ENCODE measurements around the gene EDAR. TPM values are rescaled to one million over a fixed set of nuclear protein-coding genes. Genes with fewer than 3 reads are reported as not detected.

The EDAR gene
- total RNA-seq, 1 experiment from 2014 or later: not detected

DNA sequence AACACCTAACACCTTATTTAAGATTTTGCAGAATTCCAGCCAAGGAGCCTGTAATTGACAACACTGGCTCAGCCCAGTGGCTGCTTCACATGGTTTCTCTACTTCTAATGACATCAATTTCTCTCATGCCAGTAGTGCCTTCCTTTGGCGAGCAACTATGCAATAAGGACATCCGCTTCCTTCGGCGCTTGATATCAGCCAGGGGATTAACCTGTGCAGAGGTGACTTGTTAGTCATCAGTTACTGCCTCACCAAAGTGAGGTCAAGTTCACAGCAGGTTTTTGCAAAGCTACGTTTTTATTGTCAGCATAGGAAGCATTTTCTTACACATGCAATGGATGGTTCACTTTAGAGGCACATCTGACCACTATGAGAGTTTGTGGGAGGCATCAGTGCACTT, 24.0 kb upstream of the EDAR start:
- no peaks in the 10 kb centered on the region for H3K36me3 ChIP-seq (ENCODE audit: insufficient read depth, low read length)
- no peak overlapping the region for H2AFZ ChIP-seq (ENCODE audit: low read length)
- DNase-seq: no peak
- H3K4me3 ChIP-seq (ENCODE audit: low read length): no peak overlapping the region
- no peak overlapping the region for H3K9ac ChIP-seq (ENCODE audit: low read length)
- H3K9me3 ChIP-seq (ENCODE audit: low read length): no peaks in the 10 kb centered on the region
- no peaks in the 10 kb centered on the region for H3K9me2 ChIP-seq (replicated peaks; ENCODE audit: insufficient read depth, low read length)
- no peaks in the 10 kb centered on the region for H3K27me3 ChIP-seq (ENCODE audit: low read length)
- H3K79me2 ChIP-seq (ENCODE audit: low read length): no peaks in the 10 kb centered on the region
- no peak overlapping the region for H3K27ac ChIP-seq (ENCODE audit: low read length)
- no peaks in the 10 kb centered on the region for H4K20me1 ChIP-seq (ENCODE audit: insufficient read depth, low read depth, low read length)
- H3K4me1 ChIP-seq (ENCODE audit: low read length): no peaks in the 10 kb centered on the region
- no peak overlapping the region for H3K4me2 ChIP-seq (ENCODE audit: low read depth, low read length, poor library complexity, severe bottlenecking)

- no peaks in the 10 kb centered on the region for H3K36me3 ChIP-seq (ENCODE audit: insufficient read depth, low read length)
- no peaks in the 10 kb centered on the region for H3K9me3 ChIP-seq (ENCODE audit: low read length)
- H2AFZ ChIP-seq (ENCODE audit: low read length): no peak overlapping the region
- H3K4me3 ChIP-seq (ENCODE audit: low read length): no peak overlapping the region
- H4K20me1 ChIP-seq (ENCODE audit: insufficient read depth, low read depth, low read length): no peaks in the 10 kb centered on the region
- no peaks in the 10 kb centered on the region for H3K9me2 ChIP-seq (replicated peaks; ENCODE audit: insufficient read depth, low read length)
- no peak overlapping the region for H3K4me2 ChIP-seq (ENCODE audit: low read depth, low read length, poor library complexity, severe bottlenecking)
- no peak for DNase-seq
- no peaks in the 10 kb centered on the region for H3K27me3 ChIP-seq (ENCODE audit: low read length)
- no peak overlapping the region for H3K27ac ChIP-seq (ENCODE audit: low read length)
- H3K4me1 ChIP-seq (ENCODE audit: low read length): no peaks in the 10 kb centered on the region
- H3K9ac ChIP-seq (ENCODE audit: low read length): no peak overlapping the region
- no peaks in the 10 kb centered on the region for H3K79me2 ChIP-seq (ENCODE audit: low read length)
These were observed 21.0 kb upstream of the EDAR start for GRCh38 chr2:109009920-109010610.

- H3K9me2 ChIP-seq (replicated peaks; ENCODE audit: insufficient read depth, low read length): no peaks in the 10 kb centered on the region
- H4K20me1 ChIP-seq (ENCODE audit: insufficient read depth, low read depth, low read length): no peaks in the 10 kb centered on the region
- H3K79me2 ChIP-seq (ENCODE audit: low read length): no peaks in the 10 kb centered on the region
- no peak overlapping the region for H3K27ac ChIP-seq (ENCODE audit: low read length)
- no peaks in the 10 kb centered on the region for H3K27me3 ChIP-seq (ENCODE audit: low read length)
- no peaks in the 10 kb centered on the region for H3K9me3 ChIP-seq (ENCODE audit: low read length)
- H3K4me1 ChIP-seq (ENCODE audit: low read length): no peaks in the 10 kb centered on the region
- H2AFZ ChIP-seq (ENCODE audit: low read length): no peak overlapping the region
- H3K36me3 ChIP-seq (ENCODE audit: insufficient read depth, low read length): no peaks in the 10 kb centered on the region
- no peak overlapping the region for H3K9ac ChIP-seq (ENCODE audit: low read length)
- H3K4me2 ChIP-seq (ENCODE audit: low read depth, low read length, poor library complexity, severe bottlenecking): no peak overlapping the region
- no peak overlapping the region for H3K4me3 ChIP-seq (ENCODE audit: low read length)
- no peak for DNase-seq
These were observed 18.0 kb upstream of the EDAR start for GRCh38 chr2:109006971-109007370.

GRCh38 chr2:109005686-109006204, 16.7 kb upstream of the EDAR start:
- no peaks in the 10 kb centered on the region for H4K20me1 ChIP-seq (ENCODE audit: insufficient read depth, low read depth, low read length)
- no peak overlapping the region for H3K4me2 ChIP-seq (ENCODE audit: low read depth, low read length, poor library complexity, severe bottlenecking)
- no peak overlapping the region for H2AFZ ChIP-seq (ENCODE audit: low read length)
- H3K9ac ChIP-seq (ENCODE audit: low read length): no peak overlapping the region
- H3K9me2 ChIP-seq (replicated peaks; ENCODE audit: insufficient read depth, low read length): no peaks in the 10 kb centered on the region
- no peaks in the 10 kb centered on the region for H3K36me3 ChIP-seq (ENCODE audit: insufficient read depth, low read length)
- no peak overlapping the region for H3K27ac ChIP-seq (ENCODE audit: low read length)
- no peaks in the 10 kb centered on the region for H3K4me1 ChIP-seq (ENCODE audit: low read length)
- H3K4me3 ChIP-seq (ENCODE audit: low read length): no peak overlapping the region
- no peaks in the 10 kb centered on the region for H3K27me3 ChIP-seq (ENCODE audit: low read length)
- no peaks in the 10 kb centered on the region for H3K79me2 ChIP-seq (ENCODE audit: low read length)
- no peaks in the 10 kb centered on the region for H3K9me3 ChIP-seq (ENCODE audit: low read length)
- DNase-seq: no peak

DNA sequence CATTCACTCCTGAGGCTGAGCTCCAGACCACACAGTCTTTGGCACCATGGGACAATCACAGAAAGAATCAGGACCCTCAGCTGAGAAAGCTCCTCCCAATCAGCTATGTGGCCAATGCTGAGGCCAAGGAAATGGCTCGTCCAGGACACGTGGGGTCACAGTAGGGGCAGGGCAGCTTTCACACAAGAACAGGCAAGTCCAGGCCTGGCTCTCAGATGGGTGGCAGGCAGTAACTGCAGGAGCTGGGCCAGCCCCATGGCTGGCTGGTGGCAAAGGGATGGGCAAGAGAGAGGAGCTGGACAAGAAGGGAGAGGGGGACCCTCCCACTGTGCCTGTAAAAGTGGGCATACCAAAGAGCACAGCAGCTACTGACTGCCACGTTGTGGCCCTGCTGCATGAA, 12.2 kb upstream of the EDAR start:
- no peaks in the 10 kb centered on the region for H3K27me3 ChIP-seq (ENCODE audit: low read length)
- H3K9me3 ChIP-seq (ENCODE audit: low read length): no peaks in the 10 kb centered on the region
- no peak for DNase-seq
- no peaks in the 10 kb centered on the region for H3K79me2 ChIP-seq (ENCODE audit: low read length)
- H3K9me2 ChIP-seq (replicated peaks; ENCODE audit: insufficient read depth, low read length): no peaks in the 10 kb centered on the region
- no peaks in the 10 kb centered on the region for H3K36me3 ChIP-seq (ENCODE audit: insufficient read depth, low read length)
- H3K9ac ChIP-seq (ENCODE audit: low read length): no peak overlapping the region
- no peak overlapping the region for H3K4me2 ChIP-seq (ENCODE audit: low read depth, low read length, poor library complexity, severe bottlenecking)
- no peak overlapping the region for H2AFZ ChIP-seq (ENCODE audit: low read length)
- no peak overlapping the region for H3K27ac ChIP-seq (ENCODE audit: low read length)
- no peak overlapping the region for H3K4me3 ChIP-seq (ENCODE audit: low read length)
- no peaks in the 10 kb centered on the region for H4K20me1 ChIP-seq (ENCODE audit: insufficient read depth, low read depth, low read length)
- no peaks in the 10 kb centered on the region for H3K4me1 ChIP-seq (ENCODE audit: low read length)

- DNase-seq: no peak
- H3K79me2 ChIP-seq (ENCODE audit: low read length): no peaks in the 10 kb centered on the region
- H4K20me1 ChIP-seq (ENCODE audit: insufficient read depth, low read depth, low read length): no peaks in the 10 kb centered on the region
- no peaks in the 10 kb centered on the region for H3K9me3 ChIP-seq (ENCODE audit: low read length)
- no peaks in the 10 kb centered on the region for H3K27me3 ChIP-seq (ENCODE audit: low read length)
- H3K9me2 ChIP-seq (replicated peaks; ENCODE audit: insufficient read depth, low read length): no peaks in the 10 kb centered on the region
- H2AFZ ChIP-seq (ENCODE audit: low read length): no peak overlapping the region
- no peak overlapping the region for H3K4me3 ChIP-seq (ENCODE audit: low read length)
- no peak overlapping the region for H3K27ac ChIP-seq (ENCODE audit: low read length)
- no peaks in the 10 kb centered on the region for H3K4me1 ChIP-seq (ENCODE audit: low read length)
- H3K9ac ChIP-seq (ENCODE audit: low read length): no peak overlapping the region
- H3K4me2 ChIP-seq (ENCODE audit: low read depth, low read length, poor library complexity, severe bottlenecking): no peak overlapping the region
- H3K36me3 ChIP-seq (ENCODE audit: insufficient read depth, low read length): no peaks in the 10 kb centered on the region
These were observed 11.7 kb upstream of the EDAR start for GRCh38 chr2:109000738-109001137.

GRCh38 chr2:108998911-108999310, 9.9 kb upstream of the EDAR start:
- Histone ChIP-seq H3K9me2 (replicated peaks; ENCODE audit: insufficient read depth, low read length) (no peaks in the 10 kb centered on the region), H3K4me3 (ENCODE audit: low read length) (no peak overlapping the region), H3K27me3 (ENCODE audit: low read length) (no peaks in the 10 kb centered on the region), H3K27ac (ENCODE audit: low read length) (no peak overlapping the region), H3K9ac (ENCODE audit: low read length) (no peak overlapping the region), H3K36me3 (ENCODE audit: insufficient read depth, low read length) (no peaks in the 10 kb centered on the region), H2AFZ (ENCODE audit: low read length) (no peak overlapping the region), H3K79me2 (ENCODE audit: low read length) (no peaks in the 10 kb centered on the region), H3K4me1 (ENCODE audit: low read length) (no peaks in the 10 kb centered on the region), H4K20me1 (ENCODE audit: insufficient read depth, low read depth, low read length) (no peaks in the 10 kb centered on the region), H3K9me3 (ENCODE audit: low read length) (no peaks in the 10 kb centered on the region), H3K4me2 (ENCODE audit: low read depth, low read length, poor library complexity, severe bottlenecking) (no peak overlapping the region)
- no peak for DNase-seq

DNA sequence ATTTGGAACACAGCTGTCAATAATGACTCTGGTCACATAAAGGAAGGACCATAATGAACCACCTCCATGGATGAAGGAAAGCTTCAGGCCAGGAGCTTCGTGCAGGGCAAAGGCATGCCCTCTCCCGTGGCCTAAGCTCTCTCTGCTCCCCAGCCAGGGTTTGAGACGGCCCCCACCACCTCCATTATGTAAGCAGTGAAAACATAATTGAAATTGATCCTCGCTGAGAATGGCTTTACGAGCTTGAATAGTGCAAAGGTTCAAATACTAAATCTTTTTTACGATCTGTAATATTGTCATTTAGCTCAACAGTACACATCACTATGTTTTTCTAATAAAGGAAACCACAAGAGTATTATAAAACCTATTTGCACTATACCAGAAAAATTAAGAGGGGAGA, 5.2 kb upstream of the EDAR start:
- Histone ChIP-seq H3K79me2 (ENCODE audit: low read length) (no peaks in the 10 kb centered on the region), H3K9me3 (ENCODE audit: low read length) (no peaks in the 10 kb centered on the region), H2AFZ (ENCODE audit: low read length) (no peak overlapping the region), H3K27ac (ENCODE audit: low read length) (no peak overlapping the region), H3K4me1 (ENCODE audit: low read length) (no peaks in the 10 kb centered on the region), H3K9ac (ENCODE audit: low read length) (no peak overlapping the region), H3K4me2 (ENCODE audit: low read depth, low read length, poor library complexity, severe bottlenecking) (no peak overlapping the region), H3K9me2 (replicated peaks; ENCODE audit: insufficient read depth, low read length) (no peaks in the 10 kb centered on the region), H3K27me3 (ENCODE audit: low read length) (no peaks in the 10 kb centered on the region), H3K36me3 (ENCODE audit: insufficient read depth, low read length) (no peaks in the 10 kb centered on the region), H4K20me1 (ENCODE audit: insufficient read depth, low read depth, low read length) (no peaks in the 10 kb centered on the region), H3K4me3 (ENCODE audit: low read length) (no peak overlapping the region)
- DNase-seq: no peak

All from Karpas-422 (cell line).